ENCODE measurements around the gene SNCAIP.
"Not testable (repeated sequence)": the region's sequence is repeated elsewhere in the genome, so short reads cannot be mapped to it uniquely, and the experiment has no call there.

Gene SNCAIP

GRCh38 chr5:122314036-122314435 lies 2.0 kb downstream of the SNCAIP start:
- no peak for DNase-seq (ENCODE audit: low read depth in 2 of 3, low spot score in 1 of 3)

- no peak for DNase-seq (ENCODE audit: low read depth in 2 of 3, low spot score in 1 of 3)
These were observed 3.5 kb downstream of the SNCAIP start for GRCh38 chr5:122315521-122315920.

- no peak for DNase-seq (ENCODE audit: low read depth in 2 of 3, low spot score in 1 of 3)
These were observed 4.6 kb downstream of the SNCAIP start for GRCh38 chr5:122316656-122317055.

- DNase-seq (ENCODE audit: low read depth in 2 of 3, low spot score in 1 of 3): no peak
These were observed 7.9 kb downstream of the SNCAIP start for GRCh38 chr5:122319897-122320296.

- no peak for DNase-seq (ENCODE audit: low read depth in 2 of 3, low spot score in 1 of 3)
These were observed 9.9 kb downstream of the SNCAIP start for GRCh38 chr5:122321921-122322320.

- no peak for DNase-seq (ENCODE audit: low read depth in 2 of 3, low spot score in 1 of 3)
These were observed 10.9 kb downstream of the SNCAIP start for GRCh38 chr5:122322801-122323548.

GRCh38 chr5:122323738-122324137 lies 11.7 kb downstream of the SNCAIP start:
- no peak for DNase-seq (ENCODE audit: low read depth in 2 of 3, low spot score in 1 of 3)

- no peak for DNase-seq (ENCODE audit: low read depth in 2 of 3, low spot score in 1 of 3)
These were observed 15.1 kb downstream of the SNCAIP start for GRCh38 chr5:122327110-122327509.

GRCh38 chr5:122330881-122331280 lies 18.8 kb downstream of the SNCAIP start:
- no peak for DNase-seq (ENCODE audit: low read depth in 2 of 3, low spot score in 1 of 3)

- DNase-seq (ENCODE audit: low read depth in 2 of 3, low spot score in 1 of 3): no peak
These were observed 20.8 kb downstream of the SNCAIP start for GRCh38 chr5:122332599-122333555.

GRCh38 chr5:122333564-122333963 lies 21.5 kb downstream of the SNCAIP start:
- no peak for DNase-seq (ENCODE audit: low read depth in 2 of 3, low spot score in 1 of 3)

- DNase-seq (ENCODE audit: low read depth in 2 of 3, low spot score in 1 of 3): no peak
These were observed 27.6 kb downstream of the SNCAIP start for GRCh38 chr5:122339591-122339990.

GRCh38 chr5:122341087-122341486 lies 29.1 kb downstream of the SNCAIP start:
- DNase-seq (ENCODE audit: low read depth in 2 of 3, low spot score in 1 of 3): no peak

- no peak for DNase-seq (ENCODE audit: low read depth in 2 of 3, low spot score in 1 of 3)
These were observed 30.2 kb downstream of the SNCAIP start for GRCh38 chr5:122342256-122342655.

- DNase-seq (ENCODE audit: low read depth in 2 of 3, low spot score in 1 of 3): no peak
These were observed 35.0 kb downstream of the SNCAIP start for GRCh38 chr5:122346897-122347581.

GRCh38 chr5:122350496-122350895 lies 38.5 kb downstream of the SNCAIP start:
- no peak for DNase-seq (ENCODE audit: low read depth in 2 of 3, low spot score in 1 of 3)

GRCh38 chr5:122351416-122352157 lies 39.5 kb downstream of the SNCAIP start:
- no peak for DNase-seq (ENCODE audit: low read depth in 2 of 3, low spot score in 1 of 3)

GRCh38 chr5:122352331-122352730 lies 40.3 kb downstream of the SNCAIP start:
- no peak for DNase-seq (ENCODE audit: low read depth in 2 of 3, low spot score in 1 of 3)

GRCh38 chr5:122353361-122353760 lies 41.3 kb downstream of the SNCAIP start:
- DNase-seq (ENCODE audit: low read depth in 2 of 3, low spot score in 1 of 3): not testable (repeated sequence)

GRCh38 chr5:122354293-122354692 lies 42.3 kb downstream of the SNCAIP start:
- no peak for DNase-seq (ENCODE audit: low read depth in 2 of 3, low spot score in 1 of 3)

- no peak for DNase-seq (ENCODE audit: low read depth in 2 of 3, low spot score in 1 of 3)
These were observed 43.3 kb downstream of the SNCAIP start for GRCh38 chr5:122355324-122355723.

All from stimulated activated CD4-positive, alpha-beta T cell treated with anti-CD3 and anti-CD28 coated beads, Interleukin-12 subunit alpha, Interleukin-12 subunit beta, amount 100 ng/mL, for 48 hours (primary cell).